ENCODE results near the gene ATP9A. TPM values are rescaled to one million over a fixed set of nuclear protein-coding genes. Genes with fewer than 3 reads are reported as not detected.

The ATP9A gene
- total and polyA plus RNA-seq, 10 of the 15 experiments (the other 5 are each of a cell fraction or from before 2014, with no cell fraction given): 0.03 to 0.81 (median 0.14) TPM

DNA sequence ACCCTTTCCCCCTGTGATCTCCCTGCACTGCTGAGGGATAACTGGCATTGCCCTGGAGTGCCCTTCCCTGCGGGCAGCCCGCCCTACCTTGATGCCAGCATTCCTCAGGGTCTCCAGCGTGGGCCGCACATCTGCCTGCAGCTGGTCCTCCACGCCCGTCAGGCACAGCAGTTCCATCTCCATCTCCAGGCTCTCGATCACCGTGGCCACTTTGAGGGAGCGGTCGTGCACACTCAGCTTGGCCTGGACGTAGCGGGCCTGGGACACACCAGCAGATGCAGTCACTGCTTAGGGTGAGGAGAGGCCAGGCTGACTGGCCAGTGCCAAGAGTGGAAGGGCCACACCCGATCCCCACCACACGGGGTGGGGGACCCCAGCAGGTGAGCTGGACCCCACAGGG is 143.1 kb downstream of the ATP9A start:
- Histone ChIP-seq H4K20me1 (ENCODE audit: control insufficient read depth, insufficient read depth) (no peaks in the 10 kb centered on the region), H2AFZ (ENCODE audit: control insufficient read depth, low read depth, low read length) (no peak overlapping the region), H3K4me3 (no peak overlapping the region), H3K4me1 (ENCODE audit: control insufficient read depth, insufficient read depth, low read length) (peaks cover 22% of the 10 kb centered on the region), H3K27me3 (replicated peaks in 1 of 2; ENCODE audit: control insufficient read depth in 2 of 2, insufficient read depth in 2 of 2, low read length in 1 of 2) (no peaks in the 10 kb centered on the region; a peak in 1 of 4 replicates), H3K9ac (ENCODE audit: control insufficient read depth, insufficient read depth, low read length) (no peak overlapping the region), H3K4me2 (ENCODE audit: control insufficient read depth, insufficient read depth) (no peak overlapping the region), H3K9me3 (replicated peaks; ENCODE audit: control insufficient read depth, insufficient read depth, low read length) (no peaks in the 10 kb centered on the region; the same call in 1 of the 3 replicates), H3K36me3 (ENCODE audit: control insufficient read depth in 2 of 2, insufficient read depth in 2 of 2, low read length in 1 of 2) (no peaks in the 10 kb centered on the region), H3K27ac (ENCODE audit: control insufficient read depth, insufficient read depth) (no peak overlapping the region), H3K79me2 (ENCODE audit: control insufficient read depth, insufficient read depth, low read length) (no peaks in the 10 kb centered on the region)
- ChIA-PET RAD21 (ENCODE audit: unreplicated experiment) (interaction anchor here (1.3 to 2.2 kb wide), 3 partner anchors 29 to 253 kb away, joined by 3 to 10 read pairs (median 5); no protein-coding TSS in a partner anchor), CTCF (interaction anchor here (0.8 to 1.3 kb wide), 2 partner anchors 20 to 262 kb away, joined by 3 to 4 read pairs; no protein-coding TSS in a partner anchor), SMC1A (ENCODE audit: uncharacterized antibody, unreplicated experiment) (interaction anchor here (1.5 kb wide), 2 partner anchors 28 to 221 kb away, joined by 3 to 4 read pairs; no protein-coding TSS in a partner anchor), POLR2A (no interaction called here)
- no peak for TF ChIP-seq SPI1 (IDR thresholded peaks at IDR 0.05; ENCODE audit: borderline replicate concordance, insufficient read depth, low read depth, low read length)
- no peak for TF ChIP-seq ZNF592 (IDR thresholded peaks at IDR 0.05)
- no peak for TF ChIP-seq SUPT20H (IDR thresholded peaks at IDR 0.05; ENCODE audit: borderline replicate concordance, control insufficient read depth, low read depth, low read length)
- no peak for TF ChIP-seq ZSCAN29 (IDR thresholded peaks at IDR 0.05)
- TF ChIP-seq BRCA1 (IDR thresholded peaks at IDR 0.05; ENCODE audit: low read depth, low read length): no peak
- TF ChIP-seq RUNX3 (IDR thresholded peaks at IDR 0.05; ENCODE audit: low read length): no peak
- TF ChIP-seq RBBP5 (conservative IDR thresholded peaks at IDR 0.05): no peak
- TF ChIP-seq ZBTB4 (CRISPR knock-in tag; IDR thresholded peaks at IDR 0.05): no peak
- no peak for TF ChIP-seq MTA2 (IDR thresholded peaks at IDR 0.05; ENCODE audit: low read depth)
- no peak for TF ChIP-seq NFXL1 (IDR thresholded peaks at IDR 0.05; ENCODE audit: borderline replicate concordance)
- WGBS (ENCODE audit: insufficient coverage, insufficient replicate concordance, low lambda C conversion rate, missing lambda C conversion rate): 48% methylated on average over 14 of the region's 14 CpGs
- intact Hi-C loops (cut with micrococcal nuclease; ENCODE audit: unreplicated experiment) (no loop called here), in situ Hi-C loops (cut with MboI) (loop anchor here (5.0 to 10.0 kb wide), 2 partner anchors 253 to 640 kb away; no protein-coding TSS in a partner anchor)
- no TSS peak for BruUV-seq (replicated peaks)
- FAIRE-seq (no peak), ATAC-seq (no peak), DNase-seq (ENCODE audit: low read depth, low spot score) (no peak)

Data from GM12878 (cell line).